SIG-M5 treated with dmso at 0.1 percent for 504 hours (cell line): ENCODE measurements around the gene ZNF710.

Experiments used
- DNase-seq: peaks from one replicate; lab custom pipeline; 2025; ENCODE audit not compliant: unreplicated experiment; lab: John Stamatoyannopoulos, UW

Gene ZNF710

DNA sequence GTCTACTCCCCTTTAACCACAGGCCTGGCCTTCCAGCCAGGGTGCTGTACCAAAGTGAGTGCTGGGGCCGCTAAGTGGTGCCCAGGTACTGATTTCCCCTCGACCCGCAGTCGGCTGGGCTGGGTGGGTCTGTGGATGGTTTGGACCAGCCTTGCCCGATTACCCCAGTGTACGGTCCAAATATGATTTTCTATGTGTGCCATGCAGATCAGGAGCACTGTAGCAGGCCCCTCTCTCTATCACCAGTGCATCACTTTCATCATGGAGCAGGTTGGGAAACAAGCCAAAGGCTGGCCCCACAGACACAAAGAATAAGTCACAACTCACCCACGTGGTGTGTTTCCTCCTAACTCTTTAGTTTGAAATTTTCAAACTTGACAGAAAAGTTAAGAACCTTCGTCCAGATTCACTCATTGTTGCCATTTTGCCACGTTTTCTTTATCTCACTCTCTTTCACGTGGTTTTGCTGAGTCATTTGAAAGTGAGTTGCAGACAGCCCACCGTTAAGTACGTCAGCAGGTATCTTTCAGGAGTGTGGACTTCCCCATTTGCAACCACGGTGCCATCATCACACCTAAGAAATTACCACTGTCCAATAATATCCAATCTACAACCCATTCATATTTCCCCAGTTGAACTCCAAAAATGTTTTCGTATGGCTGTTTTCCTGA, 37.0 kb downstream of the ZNF710 start:
- DNase-seq, result no peak

DNA sequence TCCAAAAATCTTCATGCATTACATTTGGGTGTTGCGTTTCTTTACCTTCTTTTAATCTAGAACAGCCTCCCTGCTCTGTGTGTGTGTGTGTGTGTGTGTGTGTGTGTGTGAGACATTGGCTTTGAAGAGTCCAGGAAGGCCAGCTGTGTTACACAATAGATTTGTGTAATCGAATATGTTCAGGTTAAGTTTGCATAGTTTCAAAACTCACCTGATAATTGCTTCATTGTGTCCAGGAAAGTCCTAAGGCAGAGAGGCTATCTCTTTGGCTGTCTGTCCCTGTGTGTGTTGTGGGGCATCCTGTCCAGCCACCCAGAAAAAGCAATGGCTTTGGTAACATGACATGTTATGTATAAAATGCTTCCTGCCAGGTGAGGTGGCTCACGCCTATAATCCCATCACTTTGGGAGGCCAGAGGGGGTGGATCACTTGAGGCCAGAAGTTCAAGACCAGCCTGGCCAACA, 37.5 kb downstream of the ZNF710 start:
- no peak for DNase-seq

DNA sequence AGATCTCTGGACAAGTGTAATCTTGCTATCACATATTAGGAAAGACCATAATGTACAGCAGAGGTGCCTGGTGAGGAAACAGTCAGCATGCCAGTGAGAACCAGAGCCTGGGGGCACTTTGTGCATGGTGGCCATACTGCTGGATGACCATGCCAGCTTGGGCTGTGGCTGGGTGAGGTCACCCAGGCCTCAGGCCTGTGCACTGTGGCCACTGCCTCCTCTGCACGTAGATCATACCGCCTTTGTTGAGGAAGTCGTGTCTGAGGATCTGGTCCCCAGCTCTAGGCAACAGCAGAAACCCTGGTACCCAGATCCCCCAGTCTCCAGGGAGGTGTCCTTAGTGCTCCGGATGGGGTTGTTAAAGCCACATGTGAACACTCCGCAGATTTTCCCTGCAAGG, 38.9 kb downstream of the ZNF710 start:
- no peak for DNase-seq

DNA sequence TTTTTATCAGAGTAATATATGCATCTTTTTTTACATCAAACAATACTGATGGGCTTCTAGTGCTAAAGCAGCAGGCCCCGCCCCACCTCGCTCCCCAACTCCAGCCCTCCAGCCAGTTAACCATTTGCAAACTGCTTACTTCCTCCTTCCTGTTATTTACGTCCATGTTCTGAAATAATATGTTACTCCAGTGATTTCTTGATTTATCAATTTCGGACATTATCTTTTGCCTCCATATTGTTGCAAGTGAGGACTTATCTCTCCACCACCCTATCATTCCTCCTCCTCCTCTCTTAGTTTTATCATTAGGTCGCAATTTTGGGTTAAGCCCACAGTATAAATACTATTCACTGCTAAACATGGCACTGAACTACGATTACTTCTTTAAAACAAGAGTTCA, 39.5 kb downstream of the ZNF710 start:
- DNase-seq, result no peak

DNA sequence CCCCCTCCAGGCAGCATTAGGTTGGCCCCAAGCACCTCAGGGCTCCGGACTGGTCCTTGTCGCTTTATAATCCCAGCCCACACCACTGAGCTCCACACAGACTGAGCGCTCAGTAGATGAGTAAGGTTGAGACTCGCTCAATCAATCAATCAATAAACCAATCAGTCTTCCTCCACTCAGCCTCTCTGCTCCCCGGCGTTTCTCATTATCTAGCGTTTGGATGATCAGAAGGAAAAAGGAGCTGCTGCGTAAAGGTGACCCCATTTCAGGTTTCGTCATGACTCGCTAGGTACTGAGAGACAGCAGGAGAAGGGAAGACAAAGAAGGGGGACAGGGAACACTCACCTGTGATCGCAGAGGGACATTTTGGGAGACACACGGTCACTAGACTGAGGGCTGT, 41.2 kb downstream of the ZNF710 start:
- DNase-seq, result no peak

DNA sequence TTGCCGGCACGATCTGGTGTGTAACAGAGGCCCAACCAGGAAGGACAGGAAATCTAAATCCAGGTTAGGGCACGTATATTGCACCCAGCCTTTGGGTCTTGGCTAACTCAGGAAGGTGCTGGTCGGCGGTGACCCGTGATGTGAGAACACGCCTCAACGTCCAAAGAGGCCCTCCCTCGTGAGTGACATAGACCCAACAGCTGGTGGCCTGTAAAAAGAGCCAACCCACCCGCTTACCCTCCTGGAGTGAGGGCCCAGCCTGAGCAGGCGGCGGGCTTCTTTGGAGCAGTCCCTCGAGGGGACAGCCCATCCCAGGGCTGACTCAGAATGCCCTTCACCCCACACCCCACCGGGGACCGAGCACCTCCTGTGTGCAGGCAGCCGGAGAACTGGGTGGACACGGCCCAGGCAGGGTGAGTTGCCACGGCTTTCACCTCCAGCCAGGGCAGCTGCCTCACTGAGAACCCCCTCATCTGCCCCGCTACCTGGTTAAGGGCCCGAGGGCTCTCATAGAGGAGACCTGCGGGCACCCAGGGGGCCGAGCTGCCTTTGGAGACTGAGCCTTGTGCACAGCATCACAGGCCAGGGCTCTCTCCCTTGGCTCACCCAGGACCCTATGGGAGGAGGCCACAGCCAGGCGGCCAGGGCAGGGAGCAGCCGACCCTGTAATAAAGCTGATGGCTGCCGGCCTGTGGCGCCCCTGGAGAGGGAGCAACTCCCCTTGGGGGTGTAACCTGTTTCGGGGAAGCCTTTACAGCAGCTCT, 41.8 kb downstream of the ZNF710 start:
- DNase-seq, result no peak

DNA sequence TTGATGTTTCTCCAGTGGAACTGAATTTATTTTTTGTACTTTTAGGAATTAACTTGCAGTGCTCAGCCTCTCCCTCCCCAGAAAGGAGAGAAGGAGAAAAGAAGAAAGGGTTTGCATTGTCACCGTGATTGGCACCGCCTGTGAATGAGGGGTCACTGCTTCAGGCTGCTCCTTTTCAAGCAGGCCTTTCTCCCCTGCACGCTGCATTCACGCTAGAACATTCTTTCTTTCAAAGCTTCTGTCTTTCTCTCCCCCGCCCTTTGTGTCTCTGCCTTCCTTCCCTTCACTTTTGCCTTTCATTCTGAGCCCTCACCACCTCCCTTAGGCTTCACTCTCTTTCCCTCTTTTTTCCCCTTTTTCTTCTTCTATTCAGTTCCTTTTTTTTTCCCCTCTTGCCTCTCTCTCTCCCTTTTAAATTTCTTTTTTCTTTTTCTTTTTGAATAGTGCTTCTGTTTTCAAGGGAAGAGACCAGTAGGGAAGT, 42.4 kb downstream of the ZNF710 start:
- DNase-seq, result no peak

DNA sequence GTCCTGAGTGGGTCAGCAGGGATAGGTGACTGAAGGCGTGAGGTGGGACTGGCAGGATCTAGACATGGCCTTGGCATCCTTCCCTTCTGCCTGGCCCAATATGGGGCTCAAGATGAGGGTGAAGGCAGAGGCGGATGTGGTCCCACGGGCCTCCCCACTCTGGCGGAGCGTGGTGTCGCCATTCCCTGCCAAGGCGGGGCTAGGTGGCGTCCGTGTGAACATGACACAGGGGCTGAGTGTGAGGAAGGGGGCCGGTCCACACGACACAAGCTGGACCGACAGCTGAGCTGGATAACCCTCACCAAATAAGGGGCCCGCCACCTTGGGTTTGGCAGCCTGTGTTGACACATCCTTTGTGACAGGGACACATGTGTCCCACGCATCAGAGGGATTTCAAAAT, 43.1 kb downstream of the ZNF710 start:
- DNase-seq, result no peak

DNA sequence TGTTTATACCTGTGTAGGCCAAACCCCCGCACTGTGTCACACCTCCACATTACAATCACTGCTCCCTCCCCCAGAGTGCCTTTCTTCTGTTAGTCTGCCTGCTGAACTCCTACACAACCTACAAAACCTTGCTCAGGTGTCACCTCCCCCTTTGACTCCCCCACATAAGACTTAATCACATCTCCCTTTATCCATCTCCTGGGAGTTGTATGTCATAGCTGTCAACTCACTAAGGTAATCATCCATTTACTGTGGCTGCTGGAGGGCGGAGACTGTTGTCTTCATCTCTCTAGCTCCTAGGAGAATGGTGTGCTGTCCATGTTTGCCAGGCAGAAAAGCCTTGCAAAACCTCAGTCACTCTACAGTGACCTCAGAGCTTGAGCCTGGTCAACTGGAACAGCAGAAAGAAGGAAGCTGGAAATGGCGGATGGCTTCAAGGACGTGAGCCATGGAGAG, 43.8 kb downstream of the ZNF710 start:
- no peak for DNase-seq

DNA sequence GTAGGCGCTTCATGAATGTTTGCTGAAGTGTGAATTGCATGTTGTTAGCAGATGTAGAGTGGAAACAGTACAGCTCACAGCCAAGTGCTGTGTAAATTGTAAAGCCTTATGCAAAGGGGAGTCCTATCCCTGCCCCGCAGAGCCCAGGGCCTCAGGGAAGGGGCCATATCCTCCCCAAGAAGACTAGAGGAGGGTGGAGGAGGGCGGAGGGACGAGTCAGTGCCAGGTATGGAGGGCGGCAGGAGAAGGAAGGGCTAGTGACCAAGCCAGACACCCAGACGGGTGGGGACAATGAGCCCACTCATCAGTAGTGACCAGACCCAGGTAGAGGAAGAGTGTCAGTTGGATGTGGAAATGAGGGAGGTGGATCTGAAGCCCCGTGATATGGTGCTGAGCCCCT, 45.2 kb downstream of the ZNF710 start:
- no peak for DNase-seq

DNA sequence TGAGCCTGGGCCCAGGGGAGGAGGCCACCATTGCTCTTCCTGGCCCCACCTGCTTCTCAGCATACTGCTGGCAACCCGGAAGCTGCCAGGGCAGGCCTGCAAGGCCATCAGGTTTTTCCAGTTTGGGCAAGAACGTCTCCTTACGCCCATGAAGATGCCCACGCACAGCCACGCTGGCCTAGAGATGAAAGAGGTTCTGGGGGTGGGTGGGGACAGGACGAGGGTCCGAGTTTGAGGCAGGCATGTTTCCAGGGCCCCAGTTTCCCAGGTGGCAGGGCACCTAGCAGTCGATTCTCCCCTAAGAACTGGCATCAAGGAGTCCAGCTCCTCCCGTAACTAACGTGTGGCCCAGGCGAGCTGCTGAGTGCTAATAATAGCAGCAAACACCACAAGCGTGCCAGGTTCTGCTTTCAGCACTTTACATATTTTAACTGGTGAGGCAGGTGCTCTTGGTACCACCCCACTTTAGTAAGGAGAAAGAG, 45.8 kb downstream of the ZNF710 start:
- DNase-seq, result peak; percentile 25

DNA sequence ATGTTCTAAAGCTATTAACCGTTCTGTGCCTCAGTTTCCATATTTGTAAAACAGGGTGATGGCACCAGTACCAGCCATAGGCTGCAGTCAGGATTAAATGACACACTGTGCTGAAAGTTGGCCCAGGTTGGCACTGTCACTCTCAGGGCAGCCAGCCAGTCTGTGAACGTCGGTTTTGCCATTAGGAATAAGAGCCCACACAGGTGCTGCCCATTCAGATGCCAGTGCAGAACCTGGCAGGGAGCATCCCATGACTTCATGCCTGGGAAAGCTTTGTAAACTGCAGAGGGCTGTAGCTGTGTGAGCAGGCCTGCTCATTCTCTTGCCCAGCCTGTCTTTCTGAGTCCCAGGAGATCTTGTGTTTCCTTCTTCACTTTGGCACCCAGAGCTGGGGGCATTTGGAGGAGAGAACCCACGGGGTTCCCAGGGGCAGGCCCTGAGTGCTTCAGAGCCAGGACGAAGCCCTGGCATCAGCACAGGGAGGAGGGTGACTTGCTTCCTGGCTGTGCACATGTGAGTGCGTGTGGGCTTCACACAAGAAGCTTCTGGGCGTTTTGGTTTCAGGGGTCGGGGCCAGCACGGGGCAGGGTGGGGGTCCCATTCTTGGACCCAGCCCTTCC, 46.9 kb downstream of the ZNF710 start:
- no peak for DNase-seq

DNA sequence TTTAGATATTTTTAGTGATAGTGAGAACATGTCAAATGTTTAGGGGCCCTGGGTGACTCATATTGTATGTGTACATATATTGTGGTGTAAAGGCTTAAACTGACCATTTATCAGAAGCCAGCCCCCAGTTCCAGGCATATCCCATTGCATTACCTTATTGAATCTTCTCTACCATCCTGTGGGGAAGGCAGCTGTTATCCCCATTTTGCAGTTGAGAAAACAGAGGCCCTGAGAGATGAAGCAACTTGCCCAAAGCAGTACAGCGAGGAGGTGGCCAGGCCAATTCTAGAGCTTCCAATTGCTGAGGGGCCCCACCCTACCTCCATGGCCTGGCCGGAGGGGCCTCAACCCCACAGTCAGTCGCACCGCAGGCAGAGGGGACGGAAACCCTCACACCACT, 47.9 kb downstream of the ZNF710 start:
- no peak for DNase-seq

DNA sequence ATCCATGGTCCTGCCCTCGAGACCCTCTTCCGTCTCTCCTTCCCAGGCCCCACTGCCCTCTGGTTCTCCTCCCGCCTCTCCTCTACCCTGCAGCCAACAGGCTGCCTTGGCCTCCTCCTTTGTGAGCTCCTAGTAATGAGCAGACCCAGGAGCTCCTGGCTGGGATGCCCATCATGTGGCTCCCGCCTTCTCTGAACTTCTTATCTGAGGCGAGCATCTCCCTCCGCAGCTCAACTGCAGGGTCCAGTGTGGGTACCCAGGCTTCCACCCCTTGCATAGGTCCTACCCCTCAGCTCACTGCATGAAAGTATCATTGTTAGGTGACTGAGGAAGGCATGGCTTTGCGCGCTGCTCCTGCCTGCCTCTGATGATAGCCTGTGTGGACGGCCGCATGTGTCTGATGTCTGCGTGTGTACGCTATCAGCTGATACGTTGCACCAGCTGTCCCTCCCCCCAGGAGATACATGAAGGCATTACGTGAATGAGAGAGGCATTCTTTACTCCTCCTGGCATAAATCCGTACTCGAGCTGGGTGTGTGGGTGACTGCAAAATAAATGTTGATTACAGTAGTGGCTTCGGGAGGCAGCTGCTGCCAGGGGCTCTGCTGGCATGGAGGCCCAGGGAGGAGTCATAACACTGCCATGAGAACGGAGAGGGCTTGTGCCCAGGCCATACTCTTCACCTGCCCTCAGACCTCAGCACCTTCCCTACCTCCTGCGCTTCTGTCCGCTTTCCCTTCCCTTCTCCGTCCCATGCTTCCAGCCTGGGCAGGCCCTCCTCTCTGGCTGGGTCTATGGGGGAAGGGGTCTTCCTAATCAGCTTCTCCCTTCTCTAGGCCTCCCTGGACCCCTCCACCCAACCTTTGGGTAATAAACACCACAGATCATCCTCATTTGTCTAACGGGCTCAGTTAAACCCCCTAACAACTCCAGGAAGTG, 48.8 kb downstream of the ZNF710 start:
- DNase-seq, result no peak

DNA sequence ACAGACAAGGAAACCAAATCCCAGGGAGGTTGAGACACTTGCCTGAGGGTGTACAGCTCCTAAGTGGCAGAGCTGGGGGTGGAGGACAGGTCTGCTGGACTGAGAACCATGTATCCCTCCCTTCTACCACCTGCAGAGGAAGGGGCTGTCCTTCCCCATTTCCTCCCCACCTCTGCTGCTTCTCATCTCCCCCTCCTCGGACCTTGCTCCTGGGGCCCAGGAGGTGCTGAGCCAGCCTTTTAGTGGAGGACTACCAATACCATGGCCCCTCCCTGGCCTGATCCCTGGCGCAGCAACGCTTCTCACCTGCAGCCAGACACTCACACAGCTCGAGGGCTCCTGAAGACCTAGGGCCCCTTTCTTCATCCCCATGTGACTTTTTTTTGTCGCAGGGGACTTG, 50.8 kb downstream of the ZNF710 start:
- no peak for DNase-seq

DNA sequence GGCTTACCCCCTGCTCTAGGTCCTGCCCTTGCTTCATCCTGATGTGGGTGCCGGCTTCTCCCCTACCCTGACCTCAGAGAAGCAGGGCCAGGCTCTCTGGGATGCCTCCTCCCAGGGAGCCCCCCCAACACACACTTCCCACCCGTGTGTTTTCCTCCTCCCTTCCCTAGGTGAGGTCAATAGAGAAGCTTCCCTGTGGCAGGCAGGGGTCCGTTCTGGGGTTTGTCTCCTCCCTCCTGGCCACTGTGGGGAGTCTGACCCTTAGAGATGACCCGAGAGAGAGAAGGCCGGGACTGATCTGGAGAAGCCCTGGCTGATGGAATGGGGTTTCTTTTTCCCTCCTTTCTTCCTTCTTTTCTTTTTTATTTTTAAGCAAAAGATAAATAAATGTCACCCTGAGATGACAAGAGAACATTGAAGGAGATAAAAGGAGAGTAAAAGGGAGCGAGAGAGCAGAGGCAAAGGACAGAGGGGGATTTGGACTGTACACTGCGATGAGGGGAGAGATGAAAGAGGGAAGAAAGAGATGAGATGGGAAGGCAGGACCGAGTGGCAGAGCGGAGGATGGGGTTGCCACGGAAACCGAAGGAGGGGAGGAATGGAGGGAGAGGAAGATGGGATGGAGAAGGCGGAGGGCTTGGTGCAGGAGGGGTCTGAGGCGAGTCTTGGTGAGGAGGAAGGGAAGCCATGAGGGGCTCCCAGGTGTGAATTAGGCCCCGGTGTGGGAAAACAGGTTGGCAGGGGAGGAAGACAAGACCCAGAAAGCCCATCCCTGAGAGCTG, 52.8 kb downstream of the ZNF710 start:
- DNase-seq, result no peak

DNA sequence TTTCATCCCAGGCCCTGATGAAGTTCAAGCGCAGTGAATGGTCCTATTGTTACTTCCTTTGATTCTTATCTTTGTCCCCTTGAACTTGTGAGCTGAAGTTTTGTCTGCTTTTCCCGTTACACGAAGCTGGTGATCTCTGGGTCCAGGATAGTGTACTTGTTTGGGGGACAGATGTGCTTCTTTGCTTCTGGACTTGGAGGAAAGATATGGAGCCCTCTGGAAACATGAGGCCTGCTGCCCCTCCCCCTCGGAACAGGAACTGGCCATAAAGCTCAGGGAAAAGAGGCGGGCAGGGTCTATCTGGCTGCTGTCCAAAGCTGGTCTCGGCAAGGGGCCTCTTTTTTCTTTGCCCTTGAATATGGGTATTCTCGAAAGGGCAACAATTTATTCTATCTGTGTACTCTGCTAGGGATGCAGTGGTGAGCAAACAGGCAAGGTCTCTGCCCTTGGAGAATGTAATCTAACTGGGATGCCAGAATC, 53.5 kb downstream of the ZNF710 start:
- no peak for DNase-seq

DNA sequence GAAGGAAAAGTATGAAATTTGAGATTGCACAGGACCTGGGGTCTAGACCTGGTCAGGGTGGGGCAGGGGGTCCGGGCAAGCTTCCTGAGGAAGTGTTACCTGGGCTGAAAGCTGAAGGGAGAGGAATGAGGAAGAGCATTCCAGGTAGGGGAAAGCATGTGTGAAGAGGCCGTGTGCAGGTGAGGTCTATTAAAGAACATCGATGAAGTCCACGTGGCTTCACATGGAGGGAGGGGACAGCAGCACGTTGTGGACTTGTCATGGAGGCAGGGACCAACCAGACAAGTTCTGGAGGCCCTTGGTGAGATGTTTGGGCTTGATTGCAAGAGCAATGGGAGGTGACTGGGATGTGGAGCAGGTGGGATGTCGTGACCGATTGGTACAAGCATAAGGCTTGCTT, 54.1 kb downstream of the ZNF710 start:
- DNase-seq, result no peak

DNA sequence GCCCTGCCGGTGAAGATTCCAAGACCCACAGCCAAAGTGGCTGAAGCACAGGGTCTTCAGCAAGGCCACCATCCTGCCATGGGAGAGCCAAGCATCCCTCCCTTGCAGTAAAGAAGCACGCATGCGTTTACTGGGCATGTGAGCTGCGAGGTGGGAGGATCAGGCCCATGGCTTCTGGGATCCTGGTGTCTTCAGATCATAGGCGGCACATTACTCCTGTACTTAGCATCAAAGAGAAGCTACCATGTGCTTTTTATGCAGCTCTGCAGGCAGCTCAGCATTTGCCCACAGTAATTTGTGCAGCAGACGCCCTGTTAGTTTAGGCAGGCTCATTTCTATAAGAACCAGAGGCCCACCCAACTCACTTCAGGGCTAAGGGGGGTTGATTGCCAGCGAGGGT, 55.4 kb downstream of the ZNF710 start:
- no peak for DNase-seq

DNA sequence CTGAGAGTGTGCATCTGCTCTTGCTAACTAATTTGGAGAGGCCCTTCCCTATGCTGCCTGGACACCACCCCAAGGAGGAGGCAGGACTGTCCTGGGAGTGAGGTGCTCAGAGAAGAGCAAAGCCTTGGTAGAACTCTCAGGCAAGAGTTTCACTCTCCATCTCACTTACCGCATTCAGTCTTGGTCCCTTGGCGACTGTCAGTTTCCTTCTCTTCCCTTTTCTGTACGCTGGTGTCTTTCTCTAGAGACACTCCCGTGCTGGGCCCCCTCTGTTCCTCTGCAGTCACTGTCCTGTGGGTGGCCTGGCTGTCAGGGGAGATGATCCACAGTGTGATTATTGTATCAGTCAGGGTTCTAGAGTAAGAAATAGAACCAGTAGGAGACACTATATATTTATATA, 57.2 kb downstream of the ZNF710 start:
- peak; percentile 70 for DNase-seq
